ENCODE results near the gene DNAH7. TPM values are rescaled to one million over a fixed set of nuclear protein-coding genes. Genes with fewer than 3 reads are reported as not detected.
A peak's percentile ranks its signal among the peaks of the same experiment; 100 is the strongest.

DNAH7 gene
- 1 to 10 TPM in 1 of 4 donors, under 1 TPM in 3; 0.10 to 1.2 (median 0.27) TPM for total RNA-seq

- TF ChIP-seq POLR2AphosphoS5 (IDR thresholded peaks at IDR 0.05) (peak in 1 of 3 donors; percentile 14), EP300 (IDR thresholded peaks at IDR 0.05) (no peak), POLR2A (IDR thresholded peaks at IDR 0.05) (peak in 1 of 2 donors; percentile 32), CTCF (IDR thresholded peaks at IDR 0.05) (peak in 1 of 2 donors; percentile 71)
- 17% methylated on average over 18 of the region's 53 CpGs for WGBS
- DNase-seq (ENCODE audit: low spot score in 2 of 2) = peak; percentile 92 to 94
- H3K4me3 ChIP-seq = peak within 1 kb of the TSS; percentile 66
- H3K9me3 ChIP-seq = no peaks in the 10 kb centered on the region
- no peaks in the 10 kb centered on the region for H3K27me3 ChIP-seq
- H3K36me3 ChIP-seq = no peaks in the 10 kb centered on the region
- peak within 1 kb of the TSS; percentile 61 for H3K27ac ChIP-seq
- peaks cover 6% of the 10 kb centered on the region for H3K4me1 ChIP-seq
Observed at GRCh38 chr2:196068271-196069209, at the start of gene DNAH7. TSS of gene DNAH7 (minus strand) at chr2:196068837. CDS start at chr2:196068711, 126 bp downstream.

GRCh38 chr2:196117214-196117705 lies 48.6 kb upstream of the DNAH7 start:
- Histone ChIP-seq H3K4me3 (no peak overlapping the region), H3K27ac (no peak overlapping the region), H3K27me3 (no peaks in the 10 kb centered on the region), H3K4me1 (peaks cover 8% of the 10 kb centered on the region), H3K9me3 (no peaks in the 10 kb centered on the region), H3K36me3 (no peaks in the 10 kb centered on the region)
- TF ChIP-seq POLR2A (IDR thresholded peaks at IDR 0.05) = no peak
- no peak for TF ChIP-seq POLR2AphosphoS5 (IDR thresholded peaks at IDR 0.05)
- no peak for TF ChIP-seq CTCF (IDR thresholded peaks at IDR 0.05)
- TF ChIP-seq EP300 (IDR thresholded peaks at IDR 0.05) = no peak
- WGBS = 93% methylated on average over 4 of the region's 4 CpGs
- no peak for DNase-seq (ENCODE audit: low spot score in 2 of 2)

GRCh38 chr2:196113061-196113974 lies 44.7 kb upstream of the DNAH7 start:
- no peak for DNase-seq (ENCODE audit: low spot score in 2 of 2)
- TF ChIP-seq CTCF (IDR thresholded peaks at IDR 0.05) (no peak), POLR2AphosphoS5 (IDR thresholded peaks at IDR 0.05) (no peak), EP300 (IDR thresholded peaks at IDR 0.05) (no peak), POLR2A (IDR thresholded peaks at IDR 0.05) (no peak)
- no peak overlapping the region for H3K4me3 ChIP-seq
- peaks cover 10% of the 10 kb centered on the region for H3K4me1 ChIP-seq
- peak overlapping the region; percentile 76 for H3K27ac ChIP-seq
- H3K36me3 ChIP-seq = no peaks in the 10 kb centered on the region
- WGBS = 33% methylated on average over 7 of the region's 7 CpGs
- no peaks in the 10 kb centered on the region for H3K27me3 ChIP-seq
- no peaks in the 10 kb centered on the region for H3K9me3 ChIP-seq

- TF ChIP-seq EP300 (IDR thresholded peaks at IDR 0.05) (no peak), POLR2A (IDR thresholded peaks at IDR 0.05) (no peak), POLR2AphosphoS5 (IDR thresholded peaks at IDR 0.05) (peak in 1 of 3 donors; percentile 33)
- 61% methylated on average over 5 of the region's 5 CpGs for WGBS
- no peak for DNase-seq (ENCODE audit: low spot score in 2 of 2)
Observed at GRCh38 chr2:196112418-196113034, 43.9 kb upstream of the DNAH7 start.

GRCh38 chr2:196108604-196109003 lies 40.0 kb upstream of the DNAH7 start:
- TF ChIP-seq POLR2A (IDR thresholded peaks at IDR 0.05) = no peak
- TF ChIP-seq POLR2AphosphoS5 (IDR thresholded peaks at IDR 0.05) = no peak
- TF ChIP-seq EP300 (IDR thresholded peaks at IDR 0.05) = no peak
- TF ChIP-seq CTCF (IDR thresholded peaks at IDR 0.05) = no peak
- no peaks in the 10 kb centered on the region for H3K9me3 ChIP-seq
- 90% methylated on average over 1 of the region's 1 CpG for WGBS
- no peak overlapping the region for H3K27ac ChIP-seq
- H3K4me1 ChIP-seq = peaks cover 10% of the 10 kb centered on the region
- no peaks in the 10 kb centered on the region for H3K27me3 ChIP-seq
- H3K36me3 ChIP-seq = no peaks in the 10 kb centered on the region
- H3K4me3 ChIP-seq = no peak overlapping the region
- DNase-seq (ENCODE audit: low spot score in 2 of 2) = no peak

More at GRCh38 chr2:196112418-196113034, 43.9 kb upstream of the DNAH7 start:
- Histone ChIP-seq H3K27ac (peak overlapping the region; percentile 76), H3K27me3 (no peaks in the 10 kb centered on the region), H3K4me3 (no peak overlapping the region), H3K4me1 (peaks cover 10% of the 10 kb centered on the region), H3K36me3 (no peaks in the 10 kb centered on the region), H3K9me3 (no peaks in the 10 kb centered on the region)
